CD1c-positive myeloid dendritic cell (primary cell): ENCODE data around the gene PRKCZ.
"Not testable (repeated sequence)": the region's sequence is repeated elsewhere in the genome, so short reads cannot be mapped to it uniquely, and the experiment has no call there.

Experiments
- DNase-seq: peaks from one replicate; pipeline ENCODE4 v3.0.0-alpha.2; 2016; ENCODE audit errors: extremely low spot score

PRKCZ gene

DNA sequence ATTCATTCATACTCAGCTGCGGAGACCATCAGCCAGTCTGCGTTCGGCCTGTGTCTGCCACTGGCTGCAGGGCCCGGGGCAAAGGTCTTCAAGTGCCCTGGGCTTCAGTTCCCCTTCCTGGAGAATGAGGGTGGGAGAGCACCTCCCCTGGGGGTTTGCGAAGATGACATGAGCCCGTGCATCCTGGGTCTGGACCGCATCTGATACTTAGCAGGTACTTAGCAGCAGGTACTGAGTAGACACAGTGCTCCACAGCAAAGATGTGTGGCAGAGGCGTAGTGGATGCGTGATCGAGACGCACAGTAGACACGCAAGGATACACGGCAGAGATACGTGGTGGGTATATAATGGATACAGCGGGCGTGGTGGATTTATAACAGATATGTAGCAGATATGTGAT lies 51.3 kb downstream of the PRKCZ start:
- DNase-seq: no peak

DNA sequence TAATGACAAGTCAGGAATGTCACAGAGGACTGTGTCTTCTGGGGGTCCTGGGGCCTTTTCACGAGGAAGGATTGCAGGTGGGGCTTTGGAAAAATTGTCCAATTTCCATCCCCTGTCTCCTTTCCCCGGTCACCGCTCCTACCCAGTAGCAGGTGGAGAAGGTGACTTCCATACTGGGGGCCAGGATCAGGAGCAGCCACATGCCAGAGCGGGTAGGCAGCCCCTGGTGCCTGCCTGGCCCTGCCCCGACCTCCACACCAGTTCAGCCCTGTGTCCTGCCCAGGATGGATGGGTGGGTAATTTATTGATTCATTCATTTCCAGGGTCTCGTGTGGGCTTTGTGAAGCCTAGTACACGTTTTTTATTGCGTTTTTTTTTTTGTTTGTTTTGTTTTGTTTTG lies 51.7 kb downstream of the PRKCZ start:
- DNase-seq: no peak

DNA sequence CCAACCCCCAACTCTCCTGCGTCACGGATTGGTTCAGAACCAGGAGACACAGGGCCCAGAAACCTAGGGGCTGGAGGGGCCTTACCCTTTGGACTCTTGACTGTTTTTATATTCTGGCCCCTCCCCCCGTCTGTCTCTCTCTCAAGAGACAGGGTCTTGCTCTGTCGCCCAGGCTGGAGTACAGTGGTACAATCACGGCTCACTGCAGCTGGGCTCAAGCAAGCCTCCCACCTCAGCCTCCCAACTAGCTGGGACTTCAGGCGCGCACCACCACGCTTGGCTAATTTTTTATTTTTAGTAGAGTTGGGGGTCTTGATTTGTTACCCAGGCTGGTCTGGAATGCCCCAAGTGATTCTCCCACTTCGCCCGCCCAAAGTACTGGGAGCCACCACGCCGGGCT lies 52.5 kb downstream of the PRKCZ start:
- no peak for DNase-seq

DNA sequence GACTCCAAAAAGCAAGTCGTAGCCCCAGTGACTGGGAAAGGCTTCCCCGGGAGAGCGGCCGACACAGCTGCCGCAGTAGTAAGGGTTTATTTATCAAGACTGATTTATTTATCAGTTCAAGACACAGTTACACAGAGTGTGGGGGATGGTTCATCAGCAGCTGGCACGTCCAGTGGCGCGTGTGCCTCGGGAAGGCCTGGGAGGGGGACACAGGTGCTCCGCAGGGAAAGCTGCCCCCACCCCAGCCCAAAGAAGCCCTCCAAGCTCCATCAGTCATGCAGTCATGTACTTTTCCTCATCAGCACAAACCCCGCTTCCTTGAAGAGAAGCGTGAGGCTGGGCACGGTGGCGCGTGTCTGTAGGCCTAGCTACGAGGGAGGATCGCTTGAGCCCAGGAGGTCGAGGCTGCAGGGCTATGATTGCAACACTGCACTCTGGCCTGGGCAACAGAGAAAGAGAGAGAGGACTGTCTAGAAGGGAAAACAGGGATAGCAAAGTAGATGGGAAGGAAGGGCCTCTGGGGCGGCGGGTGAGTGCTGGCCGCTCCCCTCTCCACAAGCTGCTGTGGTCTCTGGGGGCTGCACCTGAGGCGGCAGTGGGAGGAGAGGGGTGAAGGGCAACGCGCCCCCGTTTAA lies 53.2 kb downstream of the PRKCZ start:
- no peak for DNase-seq

DNA sequence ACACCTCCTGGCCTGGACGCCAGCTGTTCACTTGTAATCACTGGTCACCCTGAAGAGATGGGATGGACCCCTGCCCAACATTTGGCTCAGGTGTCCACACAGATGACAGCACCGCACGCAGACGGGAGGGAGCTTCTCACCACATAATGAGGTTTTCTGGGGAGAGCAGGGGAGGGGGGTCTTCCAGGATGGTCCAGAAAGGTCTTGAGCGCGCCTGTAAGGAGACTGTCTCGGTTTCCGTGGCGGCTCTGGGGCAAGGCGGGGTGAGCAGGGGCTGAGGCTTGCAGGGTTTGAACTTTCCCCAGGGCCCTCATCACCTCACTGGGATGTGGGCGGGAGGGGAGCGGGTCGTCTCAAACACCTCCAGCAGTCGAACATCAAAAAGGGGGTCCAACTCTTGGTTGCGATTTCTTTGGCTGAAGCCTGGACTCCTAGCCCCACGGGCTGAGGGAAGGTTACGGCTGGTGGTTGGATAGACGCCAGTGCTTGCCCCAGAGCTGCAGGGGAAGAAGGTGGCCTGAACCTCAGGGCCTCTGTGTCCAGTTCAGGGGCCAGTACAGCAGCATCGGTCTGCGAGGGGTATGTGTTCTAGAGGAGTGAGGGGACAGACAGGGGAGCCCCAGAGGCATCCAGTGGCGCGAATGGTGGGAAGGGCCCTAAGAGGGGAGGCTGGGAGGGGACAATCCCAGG lies 53.8 kb downstream of the PRKCZ start:
- no peak for DNase-seq

DNA sequence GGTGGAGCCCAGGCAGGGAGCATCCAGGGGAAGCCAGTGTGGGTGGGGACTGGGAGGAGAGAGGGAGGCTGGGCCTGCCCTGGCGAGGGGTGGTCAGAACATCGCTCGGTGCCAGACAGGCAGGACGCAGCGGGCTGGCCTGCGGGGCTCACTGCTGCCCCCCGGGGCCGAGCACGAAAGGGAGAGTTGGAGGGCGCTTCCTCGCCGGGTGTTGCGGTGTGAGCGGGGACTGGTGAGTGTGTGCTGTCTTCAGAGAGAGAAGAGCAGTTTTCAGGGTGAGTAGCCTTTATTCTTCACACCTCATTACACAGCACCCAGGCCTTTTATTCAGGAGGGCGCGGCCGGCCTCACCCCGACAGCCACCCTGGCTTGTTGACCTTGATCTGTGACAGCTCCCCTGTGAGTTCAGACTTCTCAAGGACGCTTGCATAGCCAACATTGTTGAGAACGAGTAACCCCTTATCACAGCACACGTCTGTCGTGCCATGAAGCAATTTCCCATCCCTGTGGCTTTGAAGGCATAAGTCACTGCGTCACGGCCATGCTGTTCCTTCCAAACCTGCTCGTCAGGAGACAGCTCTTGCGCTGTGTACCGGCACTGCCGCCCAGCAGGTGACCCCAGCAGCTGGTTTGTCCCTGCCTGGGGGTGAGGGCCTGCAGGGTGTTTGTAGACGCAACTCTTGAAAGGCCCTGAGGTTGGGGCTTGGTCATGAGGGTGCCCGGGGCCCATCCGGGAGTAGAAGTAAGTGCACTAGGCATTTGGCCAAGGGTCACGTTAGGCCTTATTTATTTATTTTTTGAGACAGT lies 54.6 kb downstream of the PRKCZ start:
- no peak for DNase-seq

DNA sequence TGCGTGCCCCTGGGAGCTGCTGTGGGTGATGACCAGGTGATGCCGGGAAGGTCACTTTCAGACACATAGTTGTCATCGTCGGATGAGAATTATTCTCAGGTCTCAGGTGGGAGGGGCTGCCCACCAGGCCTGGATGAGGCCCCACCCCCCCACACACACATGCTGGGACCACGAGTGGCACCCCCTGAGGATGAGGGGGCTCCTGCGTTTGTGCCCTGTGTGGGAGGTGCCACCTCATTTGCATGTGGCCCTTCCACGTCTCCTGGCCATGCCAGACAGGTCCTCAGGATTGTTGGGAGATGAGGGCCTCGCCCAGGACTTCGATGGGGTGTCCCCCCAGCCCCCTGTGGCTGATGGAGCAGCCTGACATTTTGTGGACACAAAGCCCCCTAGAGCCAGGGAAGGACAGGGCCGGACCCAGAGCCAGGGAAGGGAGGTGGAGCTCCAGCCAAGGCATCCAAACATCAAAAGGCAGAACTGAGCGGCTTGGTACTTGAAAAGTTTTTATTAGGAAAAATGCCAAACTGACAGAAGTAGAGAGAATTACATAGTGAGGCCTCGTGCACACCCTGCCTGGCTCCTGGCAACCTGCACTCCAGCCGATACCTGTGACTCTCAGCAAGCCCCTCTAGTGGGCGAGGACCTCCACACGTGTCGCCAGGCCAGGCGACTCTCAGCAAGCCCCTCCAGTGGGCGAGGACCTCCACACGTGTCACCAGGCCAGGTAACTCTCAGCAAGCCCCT lies 55.7 kb downstream of the PRKCZ start:
- no peak for DNase-seq

DNA sequence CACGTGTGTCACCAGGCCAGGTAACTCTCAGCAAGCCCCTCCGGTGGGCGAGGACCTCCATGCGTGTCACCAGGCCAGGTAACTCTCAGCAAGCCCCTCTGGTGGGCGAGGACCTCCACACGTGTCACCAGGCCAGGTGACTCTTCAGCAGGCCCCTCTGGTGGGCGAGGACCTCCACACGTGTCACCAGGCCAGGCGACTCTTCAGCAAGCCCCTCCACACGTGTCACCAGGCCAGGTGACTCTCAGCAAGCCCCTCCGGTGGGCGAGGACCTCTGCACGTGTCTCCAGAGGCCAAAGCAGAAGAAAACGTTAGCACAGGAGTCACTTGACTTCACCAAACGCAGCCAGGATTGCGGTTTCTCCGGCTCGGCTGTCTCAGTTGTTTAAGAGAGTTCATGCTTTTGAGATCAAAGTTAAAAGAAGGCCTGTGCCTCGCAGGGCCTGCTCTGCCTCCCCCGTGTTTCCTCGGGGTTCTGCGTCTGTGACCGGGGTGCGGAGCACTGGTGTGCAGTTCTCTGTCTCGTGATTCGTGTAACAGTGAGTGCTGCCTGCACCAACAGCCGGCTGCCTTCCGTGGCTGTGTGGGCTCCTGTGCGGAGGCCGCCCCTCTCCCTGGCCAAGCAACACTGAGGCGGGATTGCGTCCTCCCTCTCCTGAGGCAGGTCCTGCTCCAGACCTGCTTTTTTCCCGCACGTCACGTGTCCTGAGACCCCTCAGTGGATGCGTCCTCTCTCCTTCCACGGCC lies 56.6 kb downstream of the PRKCZ start:
- DNase-seq: no peak

DNA sequence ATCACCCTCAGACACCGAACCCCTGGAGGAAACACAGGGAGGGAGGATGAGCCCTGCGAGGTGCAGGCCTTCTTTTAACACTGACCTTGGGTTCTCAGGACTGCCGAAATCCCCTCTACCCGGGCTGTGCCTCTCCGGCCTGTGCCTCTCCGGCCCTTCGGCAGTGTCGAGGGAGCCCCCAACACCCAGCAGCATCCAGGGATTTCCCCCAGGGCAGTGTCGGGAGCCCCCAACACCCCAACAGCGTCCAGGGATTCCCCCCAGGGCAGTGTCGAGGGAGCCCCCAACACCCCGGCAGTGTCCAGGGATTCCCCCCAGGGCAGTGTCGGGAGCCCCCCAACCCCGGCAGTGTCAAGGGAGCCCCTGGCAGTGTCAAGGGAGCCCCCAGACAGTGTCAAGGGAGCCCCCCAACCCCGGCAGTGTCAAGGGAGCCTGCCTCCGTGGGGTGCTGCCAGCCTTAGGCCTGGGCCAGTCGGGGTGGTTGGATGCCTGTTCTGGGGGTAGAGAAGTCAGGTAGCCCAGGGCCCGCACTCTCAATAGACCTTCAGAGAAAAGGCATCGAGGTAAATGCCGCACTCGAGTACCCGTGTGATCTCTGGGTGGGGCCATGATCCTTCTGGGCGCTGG lies 57.5 kb downstream of the PRKCZ start:
- DNase-seq: no peak

DNA sequence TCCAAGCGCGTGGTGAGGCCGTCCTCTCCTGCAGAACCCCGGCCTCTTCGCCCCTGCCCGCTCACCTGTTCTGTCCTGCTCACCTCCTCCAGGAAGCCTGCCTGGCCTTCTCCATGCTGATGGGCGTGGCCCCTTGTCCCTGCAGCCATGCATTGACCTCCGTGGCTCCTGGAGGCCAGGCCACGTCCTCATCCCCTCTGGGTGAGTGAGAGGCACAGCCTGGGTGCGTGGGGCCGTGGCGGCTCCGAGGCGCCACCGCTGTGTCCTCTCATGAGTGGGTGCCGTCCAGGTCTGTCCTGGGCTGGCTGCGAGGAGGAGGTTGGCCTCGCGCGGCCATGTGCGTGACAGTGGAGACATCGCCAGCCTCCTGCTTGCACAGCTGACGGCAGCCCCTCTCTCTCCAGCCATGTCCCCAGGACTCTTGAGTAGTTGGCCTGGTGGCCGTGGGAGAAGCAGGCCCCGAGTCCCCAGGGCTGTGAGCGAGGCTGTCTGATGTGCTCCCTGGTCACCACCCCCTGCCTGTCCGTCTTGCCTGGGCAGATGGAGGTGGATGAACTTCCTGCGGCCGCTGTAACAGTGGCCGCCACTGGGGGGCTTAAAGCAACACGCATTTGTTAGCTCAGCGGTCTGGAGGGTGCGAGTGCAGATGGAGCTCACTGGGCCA lies 58.1 kb downstream of the PRKCZ start:
- DNase-seq: no peak

DNA sequence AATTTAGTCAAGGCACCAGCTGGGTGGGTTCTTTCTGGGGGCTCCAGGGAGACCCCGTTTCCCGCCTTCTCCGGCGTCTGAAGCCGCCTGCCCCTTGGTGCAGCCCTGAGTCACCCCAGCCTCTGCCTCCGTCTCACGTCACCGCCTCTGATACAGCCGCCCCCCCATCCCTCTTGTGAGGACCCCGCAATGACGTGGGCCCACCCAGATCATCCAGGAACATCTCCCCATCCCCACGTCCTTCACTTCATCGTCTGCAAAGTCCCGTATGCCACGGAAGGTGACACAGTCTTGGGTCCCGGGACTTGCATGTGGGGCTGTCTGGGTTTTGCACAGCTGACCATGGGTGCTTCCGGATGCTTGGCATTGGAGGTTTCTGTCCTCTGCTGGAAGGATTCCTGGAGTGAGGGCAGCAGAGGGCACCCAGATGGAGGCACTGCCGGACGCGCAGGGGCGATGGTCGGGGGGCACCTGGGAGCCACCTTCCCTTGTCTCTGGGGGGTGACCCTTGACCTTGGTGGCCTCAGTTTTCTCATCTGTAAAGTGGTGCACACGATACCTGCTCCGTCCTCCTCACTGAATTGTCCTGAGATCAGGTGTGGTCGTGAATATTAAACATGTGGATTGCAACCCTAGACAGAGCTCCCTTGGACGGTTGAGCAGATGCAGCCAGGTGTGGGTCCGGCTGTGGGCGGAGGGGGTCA lies 58.8 kb downstream of the PRKCZ start:
- no peak for DNase-seq

DNA sequence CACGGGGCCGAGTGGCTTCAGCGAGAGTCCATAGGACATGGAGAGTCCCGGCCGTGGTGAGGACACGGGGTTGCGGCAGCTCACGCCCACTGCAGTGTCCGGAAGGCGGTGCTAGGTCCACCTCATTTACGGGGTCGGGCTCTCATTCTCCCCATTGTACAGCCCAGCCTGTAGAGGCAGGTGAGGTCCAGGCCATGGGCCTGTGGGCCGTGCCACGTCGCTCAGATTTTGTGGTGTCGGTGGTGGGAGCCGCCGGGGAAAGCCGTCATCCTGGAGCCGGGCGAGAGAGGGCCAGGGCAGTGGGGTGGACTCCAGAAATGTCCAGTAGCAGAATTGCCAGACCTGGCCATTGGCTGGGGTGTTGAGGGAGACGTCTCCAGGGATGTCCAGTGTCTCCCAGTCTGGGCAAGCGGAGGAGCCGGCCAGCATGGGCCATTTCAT lies 59.4 kb downstream of the PRKCZ start:
- DNase-seq: no peak

DNA sequence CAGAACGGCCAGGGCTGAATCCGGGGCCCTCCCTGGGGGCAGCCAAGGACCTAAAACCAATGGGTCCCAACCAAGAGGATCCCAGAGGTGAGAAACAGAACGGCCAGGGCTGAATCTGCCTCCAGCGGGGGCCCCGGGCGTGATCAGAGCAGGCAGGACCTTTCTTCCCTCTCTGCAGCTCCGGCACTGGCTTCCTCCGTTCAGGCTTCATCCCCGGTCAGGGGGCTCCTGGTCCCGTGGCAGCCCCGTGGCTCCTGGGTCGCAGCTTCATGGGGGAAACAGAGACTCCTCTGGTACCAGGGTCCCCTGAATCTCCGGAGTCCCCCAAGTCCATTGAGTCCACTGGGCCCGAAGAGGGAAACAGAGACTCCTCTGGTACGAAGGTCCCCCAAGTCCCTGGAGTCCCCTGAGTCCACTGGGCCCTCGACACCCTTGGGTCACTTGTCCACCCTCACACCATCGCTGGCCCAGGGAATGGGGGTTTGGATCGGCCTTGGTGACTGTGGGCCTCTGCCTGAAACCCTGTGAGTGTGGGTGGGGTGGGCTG lies 60.1 kb downstream of the PRKCZ start:
- no peak for DNase-seq

DNA sequence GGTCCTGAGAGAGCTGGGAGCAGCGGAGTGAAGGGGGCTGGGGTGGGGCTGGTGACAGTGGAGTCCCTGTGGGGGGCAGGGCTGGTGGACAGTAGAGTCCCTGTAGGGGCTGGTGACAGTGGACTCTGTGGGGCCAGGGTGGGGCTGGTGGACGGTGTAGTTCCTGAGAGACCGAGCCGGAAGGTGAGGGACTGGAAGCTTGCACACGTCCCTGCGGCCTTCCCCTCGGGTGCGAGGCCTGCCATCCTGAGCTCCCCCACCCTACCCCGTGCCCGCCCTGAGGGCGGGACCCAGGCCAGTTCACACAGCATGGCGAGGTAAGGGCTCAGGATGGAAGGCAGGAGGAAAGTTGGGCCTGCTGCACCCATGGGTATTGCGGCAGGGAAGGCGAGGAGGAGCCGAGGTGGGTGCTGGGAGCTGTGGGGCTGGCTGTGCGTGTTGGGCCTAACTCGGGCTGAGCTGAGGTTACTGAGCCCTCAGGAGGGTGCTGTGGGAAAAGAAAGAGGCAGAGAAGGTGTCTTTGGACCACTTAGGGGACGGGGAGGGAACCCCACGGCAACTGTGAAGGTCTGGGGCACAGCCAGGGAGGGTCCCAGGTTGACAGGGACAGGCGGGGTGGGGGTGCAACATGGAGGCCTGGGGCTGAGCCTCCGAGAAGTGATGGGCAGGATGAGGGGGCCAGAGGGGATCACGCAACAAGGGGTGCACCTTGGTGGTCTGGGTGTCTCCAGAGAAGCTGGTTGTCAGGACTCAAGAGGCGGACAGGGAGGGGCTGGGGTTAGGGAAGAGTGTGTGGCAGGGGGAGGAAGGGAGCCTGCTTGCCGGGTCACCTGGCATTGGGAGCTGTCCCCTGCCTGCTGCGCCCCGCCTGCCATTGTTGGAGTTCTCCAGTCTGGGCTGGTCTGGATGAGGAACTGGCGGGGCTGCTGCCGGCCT lies 60.8 kb downstream of the PRKCZ start:
- DNase-seq: no peak

DNA sequence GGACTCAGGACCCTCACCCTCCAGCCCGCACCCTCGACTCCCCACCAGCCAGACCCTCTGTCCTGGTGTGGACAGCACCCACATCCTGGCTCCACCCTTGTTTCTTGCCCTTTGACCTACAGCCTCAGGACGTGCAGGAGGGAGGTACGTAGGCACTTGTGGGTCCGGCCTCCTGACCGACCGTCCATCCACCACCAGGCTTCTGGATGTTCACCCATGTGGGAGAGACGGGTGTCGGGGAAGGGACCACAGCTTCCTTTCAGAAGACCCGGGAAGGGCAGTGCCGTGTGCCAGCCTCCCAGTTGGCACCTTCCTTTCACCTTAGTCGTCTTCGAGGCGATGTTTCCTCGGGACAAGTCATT lies 61.4 kb downstream of the PRKCZ start:
- DNase-seq: no peak

DNA sequence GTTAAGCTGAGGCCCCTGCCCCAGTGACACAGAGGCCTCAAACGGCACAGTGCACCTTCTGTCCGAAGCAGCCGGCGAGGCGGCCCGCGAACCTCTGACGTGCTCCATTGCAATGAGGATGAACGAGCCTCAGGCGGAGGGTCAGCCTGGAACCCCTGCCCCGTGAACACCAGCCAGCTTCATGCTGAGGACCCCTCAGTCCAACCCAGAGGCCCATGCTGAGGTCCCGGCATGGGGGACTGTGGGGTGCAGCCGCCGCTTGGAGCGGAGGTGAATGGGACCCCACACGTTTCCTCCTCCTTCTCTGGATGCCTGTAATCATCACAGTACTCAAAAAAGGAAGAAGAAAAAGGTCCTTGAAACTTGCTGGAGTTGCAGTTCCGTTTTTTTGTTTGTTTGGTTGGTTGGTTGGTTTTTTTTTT lies 62.1 kb downstream of the PRKCZ start:
- DNase-seq: peak; percentile 73

DNA sequence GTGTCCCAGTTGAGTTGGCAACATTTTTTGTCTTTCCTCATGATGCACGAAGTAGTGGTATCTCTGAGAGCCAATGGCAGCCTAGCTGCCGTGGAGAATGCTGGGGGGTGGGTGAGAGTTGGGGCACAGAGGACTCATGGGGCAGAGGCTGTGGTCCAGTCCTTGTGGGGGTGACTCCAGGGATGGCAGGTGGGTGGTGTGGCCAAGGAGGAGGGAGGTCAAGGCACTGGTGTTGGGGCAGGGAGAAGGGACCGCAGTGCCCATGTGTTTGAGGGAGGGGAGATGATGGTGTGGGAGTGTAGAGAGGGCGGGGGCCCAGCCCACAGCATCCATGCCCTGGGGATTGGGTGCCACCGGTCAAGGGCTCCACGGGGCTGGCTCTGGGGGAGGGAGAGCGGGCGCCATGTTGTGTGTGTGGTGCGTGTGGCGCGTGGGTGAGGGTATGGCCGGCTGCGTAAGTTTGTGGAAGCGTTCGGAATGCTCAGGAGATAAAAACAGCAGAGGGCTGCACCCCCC lies 63.5 kb downstream of the PRKCZ start:
- no peak for DNase-seq

DNA sequence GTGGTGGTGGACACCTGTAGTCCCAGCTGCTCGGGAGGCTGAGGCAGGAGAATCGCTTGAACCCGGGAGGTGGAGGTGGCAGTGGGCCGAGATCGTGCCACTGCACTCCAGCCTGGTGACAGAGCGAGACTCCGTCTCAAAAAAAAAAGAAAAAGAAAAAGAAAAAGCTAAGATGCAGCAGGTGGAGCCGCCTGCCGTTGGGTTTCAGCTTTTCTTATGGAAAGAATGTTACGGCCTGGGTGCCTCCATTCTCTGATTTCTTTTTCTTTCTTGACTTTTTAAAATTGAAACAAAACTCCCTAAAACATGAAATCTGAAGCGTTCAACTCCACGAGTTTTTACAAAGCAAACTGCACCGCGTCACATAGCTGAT lies 64.4 kb downstream of the PRKCZ start:
- not testable (repeated sequence) for DNase-seq
